ENCODE data around the gene SPCS1.
"Not testable (repeated sequence)": the region's sequence is repeated elsewhere in the genome, so short reads cannot be mapped to it uniquely, and the experiment has no call there.

Gene SPCS1

GRCh38 chr3:52705688-52706686 is at the start of gene SPCS1, which contains the start of gene GLT8D1:
SPCS1 (plus strand) TSS chr3:52706106; CDS start chr3:52706247, 141 bp downstream.
GLT8D1 (minus strand) TSS chr3:52705791; CDS start chr3:52700460, 5,331 bp downstream.
- peak; percentile 64 to 81 (median 71) for DNase-seq (ENCODE audit: low read depth in 3 of 3)

- no peak for DNase-seq (ENCODE audit: low read depth in 3 of 3)
Measured at GRCh38 chr3:52660046-52660445, 45.9 kb upstream of the SPCS1 start.

- no peak for DNase-seq (ENCODE audit: low read depth in 3 of 3)
Measured at GRCh38 chr3:52663098-52663497, 42.8 kb upstream of the SPCS1 start.

GRCh38 chr3:52670621-52671521 is 35.0 kb upstream of the SPCS1 start:
- DNase-seq (ENCODE audit: low read depth in 3 of 3), result peak in 2 of 3 experiments; percentile 28 to 31

GRCh38 chr3:52671676-52672075 is 34.2 kb upstream of the SPCS1 start:
- no peak for DNase-seq (ENCODE audit: low read depth in 3 of 3)

GRCh38 chr3:52676201-52676600 is 29.7 kb upstream of the SPCS1 start:
- DNase-seq (ENCODE audit: low read depth in 3 of 3), result not testable (repeated sequence)

- DNase-seq (ENCODE audit: low read depth in 3 of 3), result no peak
Measured at GRCh38 chr3:52678265-52679198, 27.4 kb upstream of the SPCS1 start.

GRCh38 chr3:52679199-52679538 is 26.7 kb upstream of the SPCS1 start:
- no peak for DNase-seq (ENCODE audit: low read depth in 3 of 3)

GRCh38 chr3:52679811-52680210 is 26.1 kb upstream of the SPCS1 start:
- no peak for DNase-seq (ENCODE audit: low read depth in 3 of 3)

GRCh38 chr3:52681596-52681995 is 24.3 kb upstream of the SPCS1 start:
- DNase-seq (ENCODE audit: low read depth in 3 of 3), result no peak

GRCh38 chr3:52682016-52682415 is 23.9 kb upstream of the SPCS1 start:
- peak in 2 of 3 experiments; percentile 31 to 33 for DNase-seq (ENCODE audit: low read depth in 3 of 3)

- DNase-seq (ENCODE audit: low read depth in 3 of 3), result no peak
Measured at GRCh38 chr3:52683611-52684010, 22.3 kb upstream of the SPCS1 start.

- no peak for DNase-seq (ENCODE audit: low read depth in 3 of 3)
Measured at GRCh38 chr3:52684184-52684583, 21.7 kb upstream of the SPCS1 start.

GRCh38 chr3:52685285-52685708 is 20.6 kb upstream of the SPCS1 start:
- DNase-seq (ENCODE audit: low read depth in 3 of 3), result peak; percentile 64 to 86 (median 68)

- peak; percentile 86 to 92 (median 88) for DNase-seq (ENCODE audit: low read depth in 3 of 3)
Measured at GRCh38 chr3:52685709-52686691, 19.9 kb upstream of the SPCS1 start, which contains the start of the genes GNL3 and PBRM1. GNL3 (plus strand) TSS chr3:52686032; CDS start chr3:52686093, 61 bp downstream. PBRM1 (minus strand) TSS chr3:52685913.

GRCh38 chr3:52688266-52688665 is 17.6 kb upstream of the SPCS1 start:
- no peak for DNase-seq (ENCODE audit: low read depth in 3 of 3)

GRCh38 chr3:52689151-52689550 is 16.8 kb upstream of the SPCS1 start:
- no peak for DNase-seq (ENCODE audit: low read depth in 3 of 3)

GRCh38 chr3:52690560-52690959 is 15.3 kb upstream of the SPCS1 start:
- DNase-seq (ENCODE audit: low read depth in 3 of 3), result no peak

GRCh38 chr3:52693071-52693470 is 12.8 kb upstream of the SPCS1 start:
- DNase-seq (ENCODE audit: low read depth in 3 of 3), result no peak
